Smooth muscle cell (in vitro differentiated cells): Measurements from ENCODE around the gene ADAMTS12. TPM values are rescaled to one million over a fixed set of nuclear protein-coding genes. Genes with fewer than 3 reads are reported as not detected.
"Not testable (repeated sequence)": the region's sequence is repeated elsewhere in the genome, so short reads cannot be mapped to it uniquely, and the experiment has no call there.

ENCODE experiments used
- DNase-seq: peaks from one replicate; lab custom pipeline; 2025; ENCODE audit not compliant: unreplicated experiment; lab: John Stamatoyannopoulos, UW
- H2AFZ ChIP-seq: fragments of 200-600 bp; sonication (generic); 2 replicates; pipeline ENCODE4 v1.6.0; 2016; ENCODE audit warnings: antibody characterized with exemption, low read depth, mild to moderate bottlenecking
- H3F3A ChIP-seq: fragments of 200-600 bp; sonication (generic); 2 replicates; pipeline ENCODE4 v1.6.0; 2017; ENCODE audit warnings: antibody characterized with exemption, low read depth
- H3K27ac ChIP-seq: fragments of 200-600 bp; sonication (generic); 2 replicates; pipeline ENCODE4 v1.5.1; 2016; ENCODE audit warnings: low read depth, mild to moderate bottlenecking
- H3K27me3 ChIP-seq: fragments of 200-600 bp; sonication (generic); 2 replicates; pipeline ENCODE4 v1.6.1; 2016; ENCODE audit warnings: low read depth, mild to moderate bottlenecking
- H3K36me3 ChIP-seq: fragments of 200-600 bp; sonication (generic); 2 replicates; pipeline ENCODE4 v1.5.1; 2016; ENCODE audit warnings: low read depth
- H3K4me1 ChIP-seq: fragments of 200-600 bp; sonication (generic); 2 replicates; pipeline ENCODE4 v1.5.1; 2016; ENCODE audit warnings: low read depth
- H3K4me2 ChIP-seq: fragments of 200-600 bp; sonication (generic); 2 replicates; pipeline ENCODE4 v1.6.0; 2016; ENCODE audit warnings: mild to moderate bottlenecking
- H3K4me3 ChIP-seq: fragments of 200-600 bp; sonication (generic); 2 replicates; pipeline ENCODE4 v1.5.1; 2016; ENCODE audit warnings: mild to moderate bottlenecking
- H3K79me2 ChIP-seq: fragments of 200-600 bp; sonication (generic); 2 replicates; pipeline ENCODE4 v1.6.0; 2016; ENCODE audit warnings: low read depth, mild to moderate bottlenecking
- H3K9ac ChIP-seq: fragments of 200-600 bp; sonication (generic); 2 replicates; pipeline ENCODE4 v1.6.0; 2016; ENCODE audit warnings: low read depth
- H3K9me3 ChIP-seq: fragments of 200-600 bp; sonication (generic); replicated peaks from 2 replicates; pipeline ENCODE4 v1.5.1; 2016; ENCODE audit warnings: low read depth
- H4K20me1 ChIP-seq: fragments of 200-600 bp; sonication (generic); 2 replicates; pipeline ENCODE4 v1.6.0; 2016; ENCODE audit warnings: low read depth
- CTCF ChIP-seq: fragments of 200-600 bp; sonication (generic); IDR thresholded peaks from 2 replicates; pipeline ENCODE4 v1.5.1; 2017; ENCODE audit warnings: borderline replicate concordance, mild to moderate bottlenecking, antibody characterized with exemption; ENCODE audit not compliant: insufficient read depth, poor library complexity, severe bottlenecking
- WGBS: methylation state at CpG from one replicate; pipeline ENCODE4 v1.1.7; 2016; ENCODE audit warnings: low lambda C conversion rate; 5-methylcytosine and 5-hydroxymethylcytosine counted together
- polyA plus RNA-seq: library from polyadenylated mRNA; unstranded; fragments of >200 nt; fragmentation: Nextera tagmentation; extraction: Ambion mirVana; gene quantifications from 2 replicates; pipeline ENCODE4 v1.2.1, GENCODE V29; 2016
- total RNA-seq: library from RNA; depleted of rRNA; stranded (reverse); fragments of >200 nt; gene quantifications from 2 replicates; pipeline ENCODE4 v1.2.3, GENCODE V29; 2014

Gene ADAMTS12
- total and polyA plus RNA-seq, 2 experiments from 2014 or later: 34.3 to 84.9 TPM

- Histone ChIP-seq H3K36me3 (no peaks in the 10 kb centered on the region), H3F3A (no peaks in the 10 kb centered on the region), H3K4me3 (no peak overlapping the region), H3K27me3 (no peaks in the 10 kb centered on the region), H3K4me1 (no peaks in the 10 kb centered on the region), H3K4me2 (no peak overlapping the region), H4K20me1 (no peaks in the 10 kb centered on the region), H3K79me2 (no peaks in the 10 kb centered on the region), H2AFZ (no peak overlapping the region), H3K9me3 (no peaks in the 10 kb centered on the region), H3K9ac (no peak overlapping the region), H3K27ac (no peak overlapping the region)
- DNase-seq: no peak
- 83% methylated on average over 2 of the region's 2 CpGs for WGBS
- TF ChIP-seq CTCF: no peak
Measured at GRCh38 chr5:33524476-33524875, 367.3 kb downstream of the ADAMTS12 start.

GRCh38 chr5:33523208-33523771 lies 368.5 kb downstream of the ADAMTS12 start:
- no peaks in the 10 kb centered on the region for H3K79me2 ChIP-seq
- H3K9ac ChIP-seq: no peak overlapping the region

GRCh38 chr5:33516421-33516820 lies 375.4 kb downstream of the ADAMTS12 start:
- no peak for TF ChIP-seq CTCF
- H3K4me3 ChIP-seq: no peak overlapping the region
- H3K27ac ChIP-seq: no peak overlapping the region
- no peaks in the 10 kb centered on the region for H3K9me3 ChIP-seq
- no peak overlapping the region for H3K4me2 ChIP-seq
- DNase-seq: no peak
- no peaks in the 10 kb centered on the region for H3K27me3 ChIP-seq
- no peaks in the 10 kb centered on the region for H3K79me2 ChIP-seq
- no peak overlapping the region for H2AFZ ChIP-seq
- H3K36me3 ChIP-seq: no peaks in the 10 kb centered on the region
- no peaks in the 10 kb centered on the region for H4K20me1 ChIP-seq
- no peaks in the 10 kb centered on the region for H3K4me1 ChIP-seq
- H3K9ac ChIP-seq: no peak overlapping the region
- no peaks in the 10 kb centered on the region for H3F3A ChIP-seq
- WGBS: 64% methylated on average over 2 of the region's 2 CpGs

More at GRCh38 chr5:33523208-33523771, 368.5 kb downstream of the ADAMTS12 start:
- H3K27me3 ChIP-seq: no peaks in the 10 kb centered on the region
- no peak overlapping the region for H2AFZ ChIP-seq
- H3K4me1 ChIP-seq: no peaks in the 10 kb centered on the region
- WGBS: 92% methylated on average over 2 of the region's 2 CpGs
- H3F3A ChIP-seq: no peaks in the 10 kb centered on the region
- no peak overlapping the region for H3K4me2 ChIP-seq
- no peaks in the 10 kb centered on the region for H3K9me3 ChIP-seq
- H4K20me1 ChIP-seq: no peaks in the 10 kb centered on the region
- no peaks in the 10 kb centered on the region for H3K36me3 ChIP-seq
- no peak overlapping the region for H3K27ac ChIP-seq
- no peak for TF ChIP-seq CTCF
- no peak overlapping the region for H3K4me3 ChIP-seq
- DNase-seq: no peak

- not testable (repeated sequence) for H4K20me1 ChIP-seq, H3K4me2 ChIP-seq, H3K27ac ChIP-seq, H3K27me3 ChIP-seq, H3F3A ChIP-seq, H3K9me3 ChIP-seq, H3K36me3 ChIP-seq, H3K4me1 ChIP-seq, H3K9ac ChIP-seq, H2AFZ ChIP-seq, H3K4me3 ChIP-seq, H3K79me2 ChIP-seq, DNase-seq
- WGBS: 97% methylated on average over 30 of the region's 32 CpGs
Measured at GRCh38 chr5:33515366-33515765, 376.4 kb downstream of the ADAMTS12 start.
